Measurements from ENCODE around the gene NOC4L.
"Not testable (repeated sequence)": the region's sequence is repeated elsewhere in the genome, so short reads cannot be mapped to it uniquely, and the experiment has no call there.

Gene NOC4L

DNA sequence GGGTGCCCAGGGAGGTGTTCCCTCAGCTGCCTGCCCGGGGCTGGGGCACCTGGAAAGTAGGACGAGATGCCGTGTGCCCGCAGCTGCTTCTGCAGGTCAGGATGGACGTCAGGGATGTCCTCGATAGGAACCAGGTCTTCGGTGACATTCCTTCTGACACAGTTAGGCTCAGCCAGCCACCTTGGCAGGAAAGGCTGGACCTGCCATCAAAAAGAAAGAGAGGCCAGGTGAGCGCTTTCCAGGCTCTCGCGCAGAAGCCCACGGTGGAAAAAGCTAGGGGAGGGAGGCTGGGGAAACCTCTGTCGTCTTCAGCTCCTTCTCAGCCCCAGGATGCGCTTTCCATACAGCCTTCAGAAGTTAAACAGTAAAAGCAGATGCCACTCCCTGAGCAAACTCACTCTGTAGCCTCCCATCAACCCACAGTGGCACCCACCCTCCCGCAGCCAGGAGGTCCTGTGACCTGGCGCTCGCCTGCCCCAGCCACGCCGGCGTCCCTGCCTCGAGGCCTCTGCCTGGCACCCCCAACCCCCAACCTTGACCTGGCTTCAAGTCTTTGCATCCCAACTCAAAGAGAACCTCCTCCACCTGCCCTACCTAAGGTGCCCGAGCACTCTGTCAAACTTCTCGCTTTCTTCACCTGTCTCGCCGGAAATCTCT, 1.4 kb upstream of the NOC4L start:
- no peak for DNase-seq (ENCODE audit: low read depth)

DNA sequence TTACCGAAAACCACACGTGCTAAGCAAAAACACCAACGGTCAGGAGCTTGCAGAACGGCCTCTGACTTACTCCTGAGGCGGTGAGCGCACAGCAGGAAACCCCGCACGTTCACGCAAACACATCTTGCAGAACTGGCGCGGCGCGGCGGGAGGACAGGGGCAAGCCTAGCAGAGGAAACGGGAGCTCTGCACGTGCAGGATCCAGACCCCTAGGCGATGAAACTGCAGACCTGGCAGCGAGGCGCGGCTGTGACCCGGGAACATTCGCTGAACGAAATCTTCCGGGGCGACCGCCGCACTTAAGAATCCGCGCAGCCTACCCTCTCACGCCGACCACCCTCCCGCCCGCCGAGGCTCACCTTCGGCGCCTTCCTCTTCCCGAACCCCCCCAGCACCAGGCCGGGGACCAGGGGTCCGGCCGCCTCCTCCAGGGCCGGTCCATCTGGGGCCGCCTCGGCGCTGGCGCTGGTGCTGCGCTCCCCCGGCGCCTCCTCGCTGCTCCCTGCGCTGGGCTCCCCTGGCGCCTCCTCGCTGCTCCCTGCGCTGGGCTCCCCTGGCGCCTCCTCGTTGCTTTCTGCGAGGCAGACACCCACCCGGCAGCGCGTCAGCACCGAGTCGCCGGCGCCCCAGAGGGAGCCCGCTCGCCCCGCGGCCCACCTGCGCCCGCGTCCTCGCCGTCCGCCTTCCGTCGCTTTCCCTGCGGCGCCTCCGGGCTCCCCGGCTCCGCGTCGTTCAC, 753 bp upstream of the NOC4L start:
- DNase-seq (ENCODE audit: low read depth), result no peak

- DNase-seq (ENCODE audit: low read depth), result no peak
Observed at GRCh38 chr12:132144810-132145168, 532 bp downstream of the NOC4L start.

GRCh38 chr12:132145334-132145733, 1.1 kb downstream of the NOC4L start:
- no peak for DNase-seq (ENCODE audit: low read depth)

DNA sequence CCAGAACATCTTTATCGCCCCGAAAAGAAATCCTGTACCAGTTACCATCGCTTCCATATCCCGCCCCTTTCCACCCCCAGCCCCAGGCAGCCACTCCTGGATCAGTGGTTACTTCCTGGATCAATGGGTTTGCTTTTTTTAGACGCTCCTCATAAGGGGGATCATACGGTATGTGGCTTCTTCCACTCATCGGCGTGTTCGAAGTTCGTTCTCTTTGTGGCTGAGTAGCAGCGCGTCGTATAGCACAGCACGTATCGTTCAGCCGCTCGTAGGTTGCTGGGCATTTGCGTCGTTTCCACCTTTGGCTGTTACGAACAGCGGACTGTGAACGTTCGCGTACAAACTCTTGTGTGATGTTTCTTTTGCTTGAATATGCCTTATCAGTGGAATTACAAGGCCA, 1.8 kb downstream of the NOC4L start:
- no peak for DNase-seq (ENCODE audit: low read depth)

GRCh38 chr12:132146772-132147422, 2.6 kb downstream of the NOC4L start:
- no peak for DNase-seq (ENCODE audit: low read depth)

DNA sequence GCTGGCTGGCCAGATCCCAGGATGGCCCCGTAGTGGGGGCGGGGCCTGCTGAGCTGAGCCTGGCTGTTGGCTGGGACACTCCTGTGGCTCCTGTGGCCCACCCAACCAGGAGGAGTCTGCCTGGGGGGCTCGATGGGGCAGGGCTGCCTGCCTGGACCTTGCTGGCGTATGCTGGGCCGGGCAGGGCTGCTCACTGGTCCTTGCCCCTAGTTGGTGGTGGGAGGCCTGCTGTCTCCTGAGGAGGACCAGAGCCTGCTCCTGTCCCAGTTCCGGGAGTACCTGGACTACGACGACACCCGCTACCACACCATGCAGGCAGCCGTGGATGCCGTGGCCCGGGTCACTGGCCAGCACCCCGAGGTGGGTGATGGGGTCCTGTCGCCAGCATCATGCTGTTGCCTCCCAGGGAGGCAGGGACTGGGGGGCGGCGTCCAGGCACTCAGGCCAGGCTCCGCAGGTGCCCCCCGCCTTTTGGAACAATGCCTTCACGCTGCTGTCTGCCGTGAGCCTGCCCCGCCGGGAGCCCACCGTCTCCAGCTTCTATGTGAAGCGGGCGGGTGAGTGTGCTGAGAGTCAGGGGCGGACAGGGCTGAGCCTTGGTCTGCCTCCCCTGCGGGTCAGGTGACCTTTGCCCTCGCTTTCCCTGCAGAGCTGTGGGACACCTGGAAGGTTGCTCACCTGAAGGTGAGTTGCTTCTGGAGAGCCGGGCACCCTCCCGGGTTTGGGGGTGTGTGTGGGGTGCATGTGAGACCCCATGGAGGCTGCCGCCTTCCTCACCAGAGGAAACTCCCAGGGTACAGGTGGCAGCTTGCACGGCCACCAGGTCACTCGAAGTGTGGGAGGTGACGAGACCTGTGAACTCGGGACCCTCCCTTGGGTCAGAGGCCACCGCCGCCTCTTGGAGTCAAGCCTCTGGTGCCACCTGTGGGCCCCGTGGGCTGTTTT, 3.4 kb downstream of the NOC4L start:
- DNase-seq (ENCODE audit: low read depth), result no peak

DNA sequence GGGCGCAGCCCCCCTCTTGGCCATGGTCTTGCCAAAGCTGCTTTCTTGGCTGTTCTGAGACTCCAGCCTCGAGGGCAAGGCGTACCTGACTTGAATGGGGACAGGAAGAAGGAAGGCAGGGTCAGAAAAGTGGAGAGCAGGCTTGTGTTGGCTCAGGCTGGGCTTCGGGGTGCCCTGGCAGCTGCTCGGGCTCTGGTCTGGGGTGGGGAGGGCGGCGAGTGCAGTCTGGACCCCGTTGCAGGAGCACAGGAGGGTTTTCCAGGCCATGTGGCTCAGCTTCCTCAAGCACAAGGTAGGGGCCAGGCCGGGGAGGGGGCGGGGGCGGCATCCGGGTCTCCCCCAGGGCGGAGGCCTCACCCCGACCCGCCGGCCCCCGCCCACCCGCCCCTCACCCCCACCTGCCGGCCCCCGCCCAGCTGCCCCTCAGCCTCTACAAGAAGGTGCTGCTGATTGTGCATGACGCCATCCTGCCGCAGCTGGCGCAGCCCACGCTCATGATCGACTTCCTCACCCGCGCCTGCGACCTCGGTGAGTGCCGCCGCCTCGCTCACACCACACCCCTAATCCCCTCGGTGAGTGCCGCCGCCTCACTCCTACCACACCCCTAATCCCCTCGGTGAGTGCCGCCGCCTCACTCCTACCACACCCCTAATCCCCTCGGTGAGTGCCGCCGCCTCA, 4.2 kb downstream of the NOC4L start:
- DNase-seq (ENCODE audit: low read depth), result no peak

GRCh38 chr12:132149526-132149925, 5.3 kb downstream of the NOC4L start:
- DNase-seq (ENCODE audit: low read depth), result not testable (repeated sequence)

DNA sequence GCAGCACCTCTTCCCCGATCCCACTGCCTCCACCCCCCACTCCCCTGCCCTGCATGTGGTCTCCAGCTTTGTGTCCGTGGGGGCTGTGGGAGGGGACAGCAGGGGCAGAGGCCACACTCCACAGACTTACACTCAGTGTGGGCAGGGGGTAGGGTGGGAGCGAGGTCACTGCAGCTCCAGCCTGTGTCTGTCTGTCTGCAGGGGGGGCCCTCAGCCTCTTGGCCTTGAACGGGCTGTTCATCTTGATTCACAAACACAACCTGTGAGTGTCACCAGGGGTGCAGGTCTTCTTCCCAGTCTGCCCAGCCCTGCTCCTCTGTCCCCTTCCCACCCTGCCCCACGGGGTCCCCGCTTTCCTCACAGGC, 6.5 kb downstream of the NOC4L start:
- DNase-seq (ENCODE audit: low read depth), result no peak

- no peak for DNase-seq (ENCODE audit: low read depth)
Observed at GRCh38 chr12:132151145-132151765, 7.0 kb downstream of the NOC4L start.

- DNase-seq (ENCODE audit: low read depth), result no peak
Observed at GRCh38 chr12:132151766-132152410, 7.6 kb downstream of the NOC4L start.

GRCh38 chr12:132152411-132152821, 8.2 kb downstream of the NOC4L start:
- DNase-seq (ENCODE audit: low read depth), result no peak

- DNase-seq (ENCODE audit: low read depth), result no peak
Observed at GRCh38 chr12:132152953-132153352, 8.7 kb downstream of the NOC4L start.

- DNase-seq (ENCODE audit: low read depth), result peak; percentile 43
Observed at GRCh38 chr12:132153501-132154340, 9.5 kb downstream of the NOC4L start.

- DNase-seq (ENCODE audit: low read depth), result no peak
Observed at GRCh38 chr12:132154341-132154761, 10.1 kb downstream of the NOC4L start.

GRCh38 chr12:132154941-132155770, 10.9 kb downstream of the NOC4L start:
- no peak for DNase-seq (ENCODE audit: low read depth)

- DNase-seq (ENCODE audit: low read depth), result no peak
Observed at GRCh38 chr12:132155771-132156572, 11.7 kb downstream of the NOC4L start.
